GM18951 (cell line): ENCODE measurements around the gene ZNF521.

ENCODE experiments used
- POLR2A ChIP-seq: IDR thresholded peaks from 4 replicates; pipeline ENCODE4 v1.6.1; 2011; ENCODE audit warnings: mild to moderate bottlenecking; ENCODE audit not compliant: insufficient read length, insufficient read depth; ENCODE audit errors: extremely low read depth
- in situ Hi-C: fragments of 300-500 bp; cut with MboI; formaldehyde crosslinking; loops from one replicate; pipeline ENCODE4 v1.12.0; 2022; ENCODE audit warnings: low sequenced_read_pairs, mixed read lengths, inconsistent platforms; ENCODE audit not compliant: unreplicated experiment

ZNF521 gene

GRCh38 chr18:25111377-25112288, 240.3 kb downstream of the ZNF521 start:
- in situ Hi-C loops = no loop called here
- TF ChIP-seq POLR2A = no peak

GRCh38 chr18:25109484-25109883, 242.5 kb downstream of the ZNF521 start:
- TF ChIP-seq POLR2A = no peak
- in situ Hi-C loops = no loop called here

GRCh38 chr18:25103468-25104155, 248.4 kb downstream of the ZNF521 start:
- in situ Hi-C loops = no loop called here
- no peak for TF ChIP-seq POLR2A

- in situ Hi-C loops = no loop called here
- no peak for TF ChIP-seq POLR2A
Measured at GRCh38 chr18:25102662-25103061, 249.3 kb downstream of the ZNF521 start.

GRCh38 chr18:25100418-25100817, 251.5 kb downstream of the ZNF521 start:
- no peak for TF ChIP-seq POLR2A
- in situ Hi-C loops = no loop called here

- in situ Hi-C loops = no loop called here
- TF ChIP-seq POLR2A = no peak
Measured at GRCh38 chr18:25099895-25100294, 252.1 kb downstream of the ZNF521 start.

- in situ Hi-C loops = no loop called here
- TF ChIP-seq POLR2A = no peak
Measured at GRCh38 chr18:25097569-25098056, 254.4 kb downstream of the ZNF521 start.

GRCh38 chr18:25097057-25097456, 254.9 kb downstream of the ZNF521 start:
- in situ Hi-C loops = no loop called here
- TF ChIP-seq POLR2A = no peak

- in situ Hi-C loops = no loop called here
- TF ChIP-seq POLR2A = no peak
Measured at GRCh38 chr18:25093141-25093540, 258.8 kb downstream of the ZNF521 start.

GRCh38 chr18:25089470-25089869, 262.5 kb downstream of the ZNF521 start:
- in situ Hi-C loops = no loop called here
- TF ChIP-seq POLR2A = no peak

- in situ Hi-C loops = no loop called here
Measured at GRCh38 chr18:25086876-25087275, 265.1 kb downstream of the ZNF521 start.

GRCh38 chr18:25081001-25081400, 271.0 kb downstream of the ZNF521 start:
- no peak for TF ChIP-seq POLR2A

More at GRCh38 chr18:25086876-25087275, 265.1 kb downstream of the ZNF521 start:
- no peak for TF ChIP-seq POLR2A

GRCh38 chr18:25080211-25080610, 271.8 kb downstream of the ZNF521 start:
- no peak for TF ChIP-seq POLR2A
- in situ Hi-C loops = no loop called here

More at GRCh38 chr18:25081001-25081400, 271.0 kb downstream of the ZNF521 start:
- in situ Hi-C loops = no loop called here

GRCh38 chr18:25077944-25078723, 273.8 kb downstream of the ZNF521 start:
- in situ Hi-C loops = no loop called here
- TF ChIP-seq POLR2A = no peak
